ENCODE data around the gene INPP4A.

INPP4A gene

GRCh38 chr2:98461498-98462049 lies 16.9 kb downstream of the INPP4A start:
- no peak for DNase-seq

DNA sequence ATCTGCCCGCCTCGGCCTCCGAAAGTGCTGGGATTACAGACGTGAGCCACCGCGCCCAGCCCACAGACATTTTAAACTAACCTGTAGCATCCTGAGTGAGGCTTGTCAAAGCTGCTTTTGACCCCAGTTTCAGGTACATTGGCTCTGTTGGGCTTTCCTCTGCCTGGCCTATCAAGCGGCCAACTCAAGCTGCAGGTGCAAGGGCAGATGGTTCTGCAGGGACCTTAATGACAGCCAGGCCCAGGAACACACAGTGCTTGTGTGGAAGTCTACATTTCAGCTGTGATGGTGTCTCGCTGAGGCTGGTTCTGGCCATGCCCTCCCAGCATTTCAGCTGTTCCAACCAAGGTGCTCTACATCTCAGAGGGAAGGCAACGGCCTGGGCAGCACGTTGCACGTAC lies 18.4 kb downstream of the INPP4A start:
- DNase-seq, result no peak

DNA sequence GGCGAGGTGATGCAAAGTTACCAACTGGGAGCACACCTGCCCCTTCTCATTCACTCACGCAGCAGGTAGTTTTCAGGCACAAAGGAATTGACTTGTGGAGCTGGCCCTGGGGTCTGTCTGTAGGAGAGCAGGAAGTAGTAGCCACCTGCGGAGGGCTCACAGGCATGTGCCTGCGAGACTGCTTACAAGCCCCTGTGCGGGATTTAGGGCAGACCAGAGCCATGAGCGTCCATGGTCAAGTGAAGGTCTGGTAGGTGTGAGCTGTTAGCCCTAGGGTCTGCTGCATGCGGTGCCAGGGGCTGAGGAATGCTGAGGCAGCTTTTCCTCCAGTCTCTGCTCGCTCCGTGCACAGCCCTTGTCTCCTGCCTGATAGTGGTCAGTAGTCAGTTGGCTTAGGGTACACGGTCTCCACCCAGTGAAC lies 18.9 kb downstream of the INPP4A start:
- peak; percentile 49 for DNase-seq

DNA sequence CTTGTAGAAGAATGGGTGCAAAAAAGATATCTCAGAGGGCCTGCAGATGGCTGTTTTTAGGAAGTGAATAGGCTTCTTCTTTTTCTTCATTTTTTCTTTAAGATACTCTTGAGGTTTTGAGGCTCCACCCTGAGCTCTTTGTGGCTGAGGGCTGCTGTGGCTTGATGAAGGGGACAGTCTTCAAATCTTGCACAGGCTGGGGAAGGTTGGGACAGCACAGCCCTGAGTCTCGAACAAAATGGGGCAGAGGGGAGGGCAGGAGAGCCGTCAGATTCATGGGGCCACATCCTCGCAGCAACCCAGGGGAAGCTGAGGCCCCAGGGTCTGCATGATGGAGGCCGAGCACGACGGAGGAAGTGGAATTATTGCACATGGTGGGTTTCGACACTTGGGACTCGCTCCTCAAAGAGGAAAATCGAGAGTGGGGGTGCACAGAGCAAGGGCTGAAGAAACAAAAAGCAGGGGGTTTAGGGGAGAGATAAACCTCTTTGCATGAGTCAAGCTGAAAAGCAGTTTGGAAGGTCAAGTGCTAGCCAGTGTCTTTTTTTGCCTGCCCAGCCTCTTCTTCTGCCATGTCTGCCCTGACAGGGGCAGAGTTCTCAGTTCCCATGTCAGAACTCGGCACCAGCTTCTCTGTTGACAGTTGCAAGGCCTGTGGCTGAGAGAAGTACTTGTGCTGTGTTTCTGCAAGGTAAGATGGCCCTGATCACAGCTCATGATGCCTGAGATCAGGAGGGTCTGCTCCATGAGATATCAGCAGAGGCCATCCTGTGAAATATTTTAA lies 19.5 kb downstream of the INPP4A start:
- no peak for DNase-seq

- no peak for DNase-seq
Observed at GRCh38 chr2:98464772-98465310, 20.2 kb downstream of the INPP4A start.

DNA sequence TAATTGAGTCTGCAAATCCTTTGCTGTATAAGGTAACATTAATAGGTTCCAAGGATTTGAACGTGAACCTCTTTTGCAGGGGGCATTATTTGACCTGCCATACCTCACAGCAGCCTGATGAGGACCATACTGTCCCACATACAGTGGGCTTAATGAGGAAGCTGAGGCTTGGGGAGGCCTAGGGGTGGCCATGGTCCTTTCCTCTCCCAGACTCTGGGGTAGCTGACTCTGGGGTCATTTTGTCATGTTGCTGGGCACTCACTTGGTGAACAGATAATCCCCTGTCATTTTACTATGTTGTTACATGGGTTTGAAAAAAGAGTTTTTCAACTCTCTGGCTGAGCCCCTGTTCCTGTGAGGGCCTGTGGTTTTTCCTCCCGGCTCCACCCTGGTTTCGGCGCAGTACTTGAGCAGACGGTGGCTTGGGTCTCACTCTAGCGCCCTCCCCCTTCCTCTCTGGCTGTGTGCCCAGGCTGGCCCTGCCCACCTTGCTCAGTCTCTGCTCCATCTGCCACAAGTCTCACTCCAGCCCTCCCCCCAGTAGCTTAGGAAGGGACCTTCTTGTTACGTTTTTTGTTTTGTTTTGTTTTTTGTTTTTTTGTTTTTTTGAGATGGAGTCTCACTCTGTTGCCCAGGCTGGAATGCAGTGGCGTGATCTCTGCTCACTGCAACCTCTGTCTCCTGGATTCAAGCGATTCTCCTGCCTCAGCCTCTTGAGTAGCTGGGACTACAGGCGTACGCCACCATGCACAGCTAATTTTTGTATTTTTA lies 21.0 kb downstream of the INPP4A start:
- peak; percentile 83 for DNase-seq

DNA sequence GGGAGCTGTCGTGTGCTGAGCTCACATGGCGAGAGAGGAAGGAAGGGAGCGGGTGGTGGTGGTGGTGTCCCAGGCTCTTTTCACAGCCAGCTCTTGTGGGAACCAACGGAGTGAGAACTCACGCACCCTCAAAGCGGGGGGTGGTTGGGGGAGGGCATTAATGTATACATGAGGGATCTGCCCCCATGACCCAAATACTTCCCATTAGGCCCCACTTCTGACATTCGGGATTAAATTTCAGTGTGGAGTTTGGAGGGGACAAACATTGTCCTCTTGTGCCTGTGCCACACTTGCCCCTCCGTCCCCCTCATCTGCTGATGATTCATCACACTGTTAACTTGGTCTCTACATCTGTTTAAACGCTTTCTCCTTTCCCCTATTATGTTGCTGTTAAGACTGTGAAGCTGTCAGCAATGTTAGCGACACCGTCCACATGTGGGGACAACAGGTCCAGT lies 22.5 kb downstream of the INPP4A start:
- no peak for DNase-seq

DNA sequence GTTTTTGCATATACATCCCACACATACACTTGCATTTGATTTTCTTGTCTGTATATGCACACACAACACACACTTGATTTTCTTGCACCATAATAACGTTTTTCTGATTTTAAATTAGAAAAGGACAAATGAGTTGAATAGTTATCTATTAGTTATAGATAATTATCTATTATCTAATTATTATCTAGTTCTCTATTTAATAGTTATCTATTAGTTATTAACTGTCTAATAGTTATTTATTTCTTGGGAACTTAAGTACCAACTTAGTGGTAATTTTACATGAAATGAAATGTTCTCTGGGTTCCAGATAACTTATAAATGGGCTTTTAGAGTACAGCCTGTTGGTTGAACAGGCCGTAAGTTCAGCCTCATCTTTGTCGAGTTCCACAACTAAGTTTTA lies 23.0 kb downstream of the INPP4A start:
- DNase-seq, result no peak

DNA sequence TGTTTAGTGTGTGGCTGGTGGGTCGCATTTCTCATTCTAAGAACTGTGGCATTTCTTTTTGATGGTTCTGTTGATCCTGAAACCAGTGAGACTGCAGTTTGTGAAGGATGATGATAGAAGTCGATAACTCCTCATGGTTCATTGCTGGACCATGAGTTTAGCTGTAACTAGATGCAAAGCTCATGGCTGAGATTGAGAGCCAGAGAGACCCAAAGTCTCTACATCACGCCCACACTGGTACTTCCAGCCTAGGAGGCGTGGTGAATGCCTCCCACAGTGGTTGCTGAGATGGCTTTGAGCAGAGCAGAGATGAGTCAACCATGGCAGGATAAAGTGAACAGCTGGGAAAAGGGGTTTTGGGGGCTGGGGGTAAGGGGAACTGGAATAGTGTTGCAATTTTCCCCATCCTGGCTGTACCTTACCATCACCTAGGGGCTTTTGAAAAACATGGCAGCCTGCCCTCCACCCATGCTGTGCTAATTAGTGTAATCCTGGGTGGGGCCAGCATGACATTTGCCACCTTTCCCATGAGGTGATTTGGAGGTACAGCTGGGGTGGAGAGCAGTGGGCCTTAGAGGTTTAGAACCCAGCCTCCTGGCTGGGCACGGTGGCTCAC lies 24.1 kb downstream of the INPP4A start:
- no peak for DNase-seq

GRCh38 chr2:98469862-98470544 lies 25.3 kb downstream of the INPP4A start:
- no peak for DNase-seq

DNA sequence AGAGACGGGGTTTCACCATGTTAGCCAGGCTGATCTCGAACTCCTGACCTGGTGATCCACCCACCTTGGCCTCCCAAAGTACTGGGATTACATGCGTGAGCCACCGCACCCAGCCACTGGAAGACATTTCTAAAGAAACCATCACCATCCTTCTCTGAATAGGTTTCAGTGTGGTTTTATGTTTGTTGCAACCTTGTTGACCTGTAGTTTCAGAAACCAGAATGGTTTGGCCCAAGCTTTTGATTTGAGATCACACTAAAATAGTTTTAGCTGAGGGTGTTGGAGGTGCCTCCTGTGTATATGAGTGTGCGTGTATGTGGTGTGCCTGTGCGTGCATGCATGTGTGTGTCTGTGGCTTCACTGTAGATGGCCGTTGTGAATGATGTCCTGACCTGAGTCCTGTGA lies 26.2 kb downstream of the INPP4A start:
- no peak for DNase-seq

DNA sequence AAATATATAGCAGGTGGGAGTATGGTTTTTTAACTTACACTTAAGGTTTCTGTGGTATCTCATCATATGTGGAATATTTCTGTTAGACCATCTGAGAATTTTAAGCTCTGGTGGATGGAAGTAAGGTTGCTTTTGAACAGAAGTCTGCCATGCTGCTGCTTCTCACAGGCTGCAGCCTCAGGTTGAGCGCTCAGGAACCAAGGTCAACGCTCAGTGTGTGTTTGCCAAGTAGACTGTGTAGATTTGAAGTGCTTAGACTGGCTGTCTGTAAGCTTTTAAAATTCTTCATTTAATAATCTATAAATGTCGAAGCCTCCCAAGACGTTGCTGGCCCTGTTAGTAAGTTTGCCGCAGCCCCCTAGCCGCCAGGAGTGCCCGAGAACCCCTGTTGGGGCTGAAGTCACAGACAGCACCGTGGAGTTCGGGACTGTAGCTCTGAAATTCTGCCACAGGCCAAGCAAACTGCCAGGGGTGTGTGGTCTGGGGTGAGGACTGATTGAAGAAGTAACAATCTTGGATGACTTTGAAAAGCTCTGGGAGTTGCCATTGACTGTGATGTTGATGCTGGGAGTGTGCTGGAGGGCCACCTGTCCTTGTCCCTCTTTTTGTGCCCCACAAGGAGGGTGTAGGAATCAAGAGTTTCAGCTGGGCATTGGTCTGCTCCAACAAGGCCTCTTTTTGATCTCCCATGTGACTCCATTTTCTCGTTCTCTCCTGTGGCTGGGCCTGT lies 26.9 kb downstream of the INPP4A start:
- no peak for DNase-seq

DNA sequence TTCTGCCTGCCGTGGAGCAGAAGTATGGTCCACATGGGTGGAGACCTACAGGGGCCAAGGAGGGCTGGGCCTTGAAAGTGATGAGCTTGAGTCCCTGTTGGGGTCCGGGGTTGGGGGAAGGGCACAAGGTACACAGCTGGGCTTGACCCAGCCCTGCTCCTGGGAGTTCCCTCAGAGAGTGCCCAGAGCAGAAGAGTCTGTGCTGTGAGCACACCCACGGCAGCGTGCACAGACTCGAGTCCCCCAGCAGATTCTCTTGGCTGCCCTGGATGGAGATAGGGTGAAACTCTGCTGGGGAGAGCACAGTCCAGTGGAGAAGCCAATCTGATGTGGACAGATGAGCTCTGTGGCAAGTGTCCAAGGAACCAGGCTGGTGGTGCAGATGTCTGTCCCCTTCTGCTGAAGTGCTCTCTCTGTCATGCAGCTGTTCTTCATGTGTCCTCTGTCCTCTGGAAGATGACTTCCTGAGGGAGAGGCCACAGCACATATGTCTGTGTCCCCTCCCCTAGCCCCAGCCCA lies 27.5 kb downstream of the INPP4A start:
- no peak for DNase-seq

DNA sequence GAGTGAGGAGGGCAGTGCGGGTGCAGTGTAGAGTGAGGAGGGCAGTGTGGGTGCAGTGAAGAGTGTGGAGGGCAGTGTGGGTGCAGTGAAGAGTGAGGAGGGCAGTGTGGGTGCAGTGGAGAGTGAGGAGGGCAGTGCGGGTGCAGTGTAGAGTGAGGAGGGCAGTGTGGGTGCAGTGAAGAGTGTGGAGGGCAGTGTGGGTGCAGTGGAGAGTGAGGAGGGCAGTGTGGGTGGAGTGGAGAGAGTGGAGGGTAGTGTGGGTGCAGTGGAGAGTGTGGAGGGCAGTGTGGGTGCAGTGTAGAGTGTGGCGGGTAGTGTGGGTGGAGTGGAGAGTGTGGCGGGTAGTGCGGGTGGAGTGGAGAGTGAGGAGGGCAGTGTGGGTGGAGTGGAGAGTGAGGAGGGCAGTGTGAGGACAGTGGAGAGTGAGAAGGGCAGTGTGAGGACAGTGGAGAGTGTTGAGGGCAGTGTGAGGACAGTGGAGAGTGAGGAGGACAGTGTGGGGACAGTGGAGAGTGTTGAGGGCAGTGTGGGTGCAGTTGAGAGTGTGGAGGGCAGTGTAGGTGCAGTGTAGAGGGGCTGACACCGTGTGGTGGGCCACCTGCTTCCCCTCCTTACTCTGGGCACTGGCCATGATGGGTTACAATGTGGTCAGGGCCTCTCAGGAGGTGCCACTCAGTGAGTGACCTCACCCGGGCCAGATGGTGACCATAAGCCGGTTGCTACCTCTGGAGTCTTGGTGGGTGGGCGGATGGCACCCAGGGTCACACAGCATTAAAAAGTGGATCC lies 28.5 kb downstream of the INPP4A start:
- no peak for DNase-seq

- no peak for DNase-seq
Observed at GRCh38 chr2:98473995-98474780, 29.5 kb downstream of the INPP4A start.

GRCh38 chr2:98474979-98475632 lies 30.4 kb downstream of the INPP4A start:
- no peak for DNase-seq

DNA sequence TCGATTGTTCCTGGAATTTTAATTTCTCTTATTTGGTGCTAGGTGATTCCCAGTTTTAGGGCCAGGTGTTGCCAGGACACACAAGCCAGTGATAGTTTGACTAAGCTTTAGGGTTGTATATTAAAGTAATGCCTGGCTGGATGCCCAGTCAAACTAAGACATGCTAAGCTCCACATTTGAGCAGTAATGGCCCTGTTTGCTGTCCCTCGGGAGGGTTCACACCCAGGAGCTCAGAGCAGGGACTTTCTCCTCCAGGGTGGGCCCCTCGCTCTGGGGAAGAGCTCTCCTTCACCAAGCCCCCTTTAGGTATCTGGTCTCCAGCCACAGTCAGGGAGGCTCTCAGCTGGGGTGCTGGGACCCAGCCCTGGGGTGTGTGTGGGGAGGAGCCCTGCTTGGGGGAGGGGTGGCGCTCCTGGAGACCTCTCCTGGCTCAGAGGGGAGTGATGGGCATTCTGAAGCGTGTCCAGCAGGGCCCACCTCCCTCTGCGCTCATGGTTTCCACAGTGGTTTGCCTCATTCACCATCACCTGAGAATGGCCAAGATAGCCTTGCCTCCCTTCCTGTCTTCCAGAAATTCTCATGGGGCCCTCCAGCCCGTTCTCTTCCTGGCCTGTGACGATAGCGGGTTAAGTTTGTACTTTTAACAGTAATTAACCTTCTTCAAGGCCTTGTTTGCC lies 31.7 kb downstream of the INPP4A start:
- DNase-seq, result peak; percentile 45

DNA sequence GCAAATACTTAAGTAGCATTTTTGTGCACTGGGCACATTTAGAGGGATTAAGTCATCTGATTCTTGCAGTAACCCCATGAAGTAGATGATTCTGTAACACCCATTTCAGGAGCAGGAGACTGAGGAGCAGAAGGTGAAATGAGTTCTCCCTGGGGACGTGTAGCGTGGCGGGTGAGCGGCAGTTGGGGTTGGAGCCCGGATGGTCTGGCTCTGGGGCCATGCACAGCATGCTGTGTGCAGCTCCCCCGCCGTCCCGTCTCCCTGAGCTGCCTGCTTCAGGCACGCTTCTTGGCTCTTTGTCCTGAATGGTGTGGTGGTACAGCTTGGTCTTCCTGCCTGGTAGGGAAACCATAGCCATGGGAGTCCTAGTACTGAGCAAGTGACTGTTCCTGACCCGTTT lies 32.4 kb downstream of the INPP4A start:
- DNase-seq, result no peak

GRCh38 chr2:98477506-98477905 lies 32.8 kb downstream of the INPP4A start:
- no peak for DNase-seq

Data from COR-L47 (cell line).